Measurements from ENCODE around the gene ZNF217. TPM values are rescaled to one million over a fixed set of nuclear protein-coding genes. Genes with fewer than 3 reads are reported as not detected.
"Not testable (repeated sequence)": the region's sequence is repeated elsewhere in the genome, so short reads cannot be mapped to it uniquely, and the experiment has no call there.

The ZNF217 gene
- total RNA-seq, 1 experiment from 2014 or later: 25.0 TPM

DNA sequence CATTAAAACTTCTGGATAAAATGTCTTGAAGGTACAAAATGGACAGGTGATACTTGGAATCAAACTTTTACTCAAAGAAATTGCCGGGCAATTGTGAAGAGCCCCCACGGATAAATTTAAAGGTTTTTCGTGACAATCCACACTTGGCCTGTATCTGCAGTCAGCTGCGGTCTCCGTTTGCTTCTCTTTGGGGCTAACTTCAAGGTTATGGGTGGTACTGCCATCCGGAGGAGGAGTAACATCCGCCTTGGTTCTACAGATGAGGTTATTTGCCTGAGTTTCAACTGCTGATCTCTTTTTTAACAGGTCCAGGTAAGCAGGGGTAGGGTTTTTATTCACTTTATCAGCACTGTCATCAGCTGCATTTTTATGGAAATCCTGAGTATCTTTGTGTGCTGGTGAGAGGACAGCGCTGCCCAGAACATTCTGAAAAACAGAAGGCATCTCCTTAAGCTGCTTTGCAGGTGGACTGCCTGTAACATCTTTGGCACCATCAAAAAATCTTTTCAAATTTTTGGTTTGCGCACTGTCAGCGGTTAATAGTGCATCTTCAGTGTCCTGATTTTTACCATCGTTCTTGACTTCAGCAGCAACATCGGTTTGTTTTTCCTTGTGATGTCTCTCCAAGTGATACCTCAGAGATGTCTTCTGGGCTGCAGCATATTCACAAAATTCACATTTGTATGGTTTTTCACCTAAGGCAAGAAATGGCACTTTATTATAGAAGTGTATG is 16.9 kb downstream of the ZNF217 start:
- DNase-seq (ENCODE audit: low read depth): no peak
- in situ Hi-C loops (cut with HindIII; ENCODE audit: low pct_unique_long_range_greater_than_20kb, low sequenced_read_pairs): no loop called here

DNA sequence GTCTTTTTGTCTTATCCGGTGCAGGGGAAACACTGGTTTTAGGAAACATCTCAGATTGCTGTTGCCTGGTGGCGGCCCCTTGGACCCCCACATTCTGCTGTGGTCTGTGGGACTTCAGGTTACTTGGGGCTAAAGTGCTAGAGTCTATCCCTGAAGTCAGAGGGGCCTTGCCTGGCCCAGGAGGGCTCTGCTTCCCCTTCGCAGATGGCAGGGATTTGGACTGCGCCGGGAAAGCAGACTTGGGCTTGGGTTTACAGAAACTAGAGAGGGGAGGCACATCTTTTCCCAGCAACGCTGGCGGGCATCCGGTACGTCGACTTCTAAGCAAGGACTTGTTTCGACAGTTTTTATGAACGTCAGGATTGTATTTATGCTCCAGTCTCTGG is 17.5 kb downstream of the ZNF217 start:
- in situ Hi-C loops (cut with HindIII; ENCODE audit: low pct_unique_long_range_greater_than_20kb, low sequenced_read_pairs): no loop called here
- no peak for DNase-seq (ENCODE audit: low read depth)

DNA sequence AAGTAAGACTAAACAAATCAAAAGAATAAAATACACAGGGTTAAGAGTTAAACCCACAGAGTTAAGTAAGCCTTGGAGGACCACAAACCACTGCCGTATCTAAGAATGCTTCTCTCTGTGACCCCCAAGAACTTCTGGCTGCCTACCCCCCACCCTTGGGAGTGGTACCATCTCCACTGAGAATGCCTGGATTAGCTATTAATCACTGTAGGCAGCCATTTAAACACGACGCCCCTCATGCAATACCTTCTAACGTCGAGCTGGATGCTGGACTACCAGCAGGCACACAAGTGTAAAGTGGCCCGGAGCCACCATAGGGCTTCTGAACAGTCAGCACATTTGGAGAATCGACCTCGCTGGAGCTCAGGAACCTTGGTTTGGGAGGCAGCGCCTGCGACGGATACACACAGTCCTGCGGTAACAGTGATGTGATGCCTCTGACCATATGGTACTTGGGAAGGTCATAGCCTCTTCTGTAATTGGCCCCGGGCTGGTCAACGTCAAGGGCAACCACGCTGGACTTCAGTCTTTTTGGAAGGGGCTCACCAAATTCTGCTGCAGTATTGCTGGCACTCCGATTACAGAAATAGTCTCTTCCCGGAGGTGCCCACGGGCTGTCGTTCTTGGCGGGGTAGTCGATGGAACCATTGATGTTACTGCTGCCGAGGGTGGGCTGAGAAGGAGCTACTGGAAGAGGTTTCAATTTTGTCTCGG is 18.0 kb downstream of the ZNF217 start:
- in situ Hi-C loops (cut with HindIII; ENCODE audit: low pct_unique_long_range_greater_than_20kb, low sequenced_read_pairs): no loop called here
- DNase-seq (ENCODE audit: low read depth): no peak

DNA sequence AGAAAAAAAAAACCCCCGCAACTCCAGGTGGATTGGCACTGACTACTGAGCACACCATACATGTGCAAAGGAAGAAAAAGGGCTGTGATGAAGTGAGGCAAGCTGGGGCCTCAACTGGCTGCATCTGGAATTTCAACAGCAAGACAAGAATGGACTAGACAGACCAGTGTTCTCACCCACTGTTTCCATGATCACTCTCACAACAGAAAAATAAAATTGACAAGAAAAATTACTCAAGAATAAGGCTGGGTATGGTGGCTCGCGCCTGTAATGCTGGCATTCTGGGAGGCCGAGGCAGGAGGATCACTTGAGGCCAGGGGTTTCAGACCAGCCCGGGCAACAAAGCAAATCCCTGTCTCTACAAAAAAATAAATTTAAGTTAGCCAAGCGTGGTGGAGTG is 18.8 kb downstream of the ZNF217 start:
- no peak for DNase-seq (ENCODE audit: low read depth)
- in situ Hi-C loops (cut with HindIII; ENCODE audit: low pct_unique_long_range_greater_than_20kb, low sequenced_read_pairs): no loop called here

DNA sequence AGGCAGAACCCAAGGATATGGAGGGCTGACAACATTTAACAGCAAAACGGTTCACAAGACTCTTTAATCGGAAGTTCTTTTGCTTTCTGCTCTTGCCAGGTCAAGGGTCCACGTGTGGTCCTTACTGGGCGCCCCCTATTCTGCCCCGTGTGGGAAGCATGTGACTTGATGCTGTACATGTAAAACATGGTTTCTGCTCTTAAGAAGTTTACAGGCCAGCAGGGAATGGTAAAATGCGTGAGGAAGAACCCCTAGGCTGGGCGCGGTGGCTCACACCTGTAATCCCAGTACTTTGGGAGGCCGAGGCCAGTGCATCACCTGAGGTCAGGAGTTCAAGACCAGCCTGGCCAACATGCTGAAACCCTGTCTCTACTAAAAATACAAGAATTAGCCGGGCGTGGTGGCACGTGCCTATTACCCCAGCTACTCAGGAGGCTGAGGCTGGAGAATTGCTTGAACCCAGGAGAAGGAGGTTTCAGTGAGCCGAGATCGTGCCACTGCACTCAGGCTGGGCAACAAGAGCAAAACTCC is 19.3 kb downstream of the ZNF217 start:
- in situ Hi-C loops (cut with HindIII; ENCODE audit: low pct_unique_long_range_greater_than_20kb, low sequenced_read_pairs): no loop called here
- DNase-seq (ENCODE audit: low read depth): no peak

DNA sequence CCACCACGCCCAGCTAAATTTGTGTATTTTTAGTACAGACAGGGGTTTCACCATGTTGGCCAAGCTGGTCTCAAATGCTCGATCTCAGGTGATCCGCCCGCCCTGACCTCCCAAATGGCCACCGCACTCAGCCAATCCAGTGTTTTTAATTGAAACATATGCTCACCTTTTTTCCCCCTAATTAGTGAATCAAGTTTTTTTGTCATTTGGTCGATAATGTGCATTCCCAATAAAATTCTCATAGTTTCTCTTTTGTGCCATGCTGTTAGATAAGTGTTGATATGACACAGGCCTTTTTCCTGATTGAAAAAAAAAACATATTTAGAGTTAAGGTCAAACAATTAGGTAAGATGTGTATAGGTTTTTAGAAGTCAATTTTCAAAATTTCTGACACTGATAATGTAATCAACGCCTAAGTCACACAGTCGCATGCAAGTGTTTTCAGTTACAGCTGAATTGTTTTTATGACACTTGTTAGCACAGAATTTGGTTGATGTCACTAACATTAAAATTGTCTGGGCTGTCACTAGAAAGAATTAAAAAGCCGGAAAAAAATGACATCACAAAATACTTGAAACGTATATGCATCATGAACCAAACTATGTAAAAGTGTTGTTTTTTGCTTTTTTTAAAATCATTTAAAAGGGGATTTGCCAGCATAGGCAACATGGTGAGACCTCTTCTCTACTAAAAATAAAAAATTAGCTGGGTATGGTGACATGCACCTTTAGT is 21.9 kb downstream of the ZNF217 start:
- no peak for DNase-seq (ENCODE audit: low read depth)
- in situ Hi-C loops (cut with HindIII; ENCODE audit: low pct_unique_long_range_greater_than_20kb, low sequenced_read_pairs): no loop called here

DNA sequence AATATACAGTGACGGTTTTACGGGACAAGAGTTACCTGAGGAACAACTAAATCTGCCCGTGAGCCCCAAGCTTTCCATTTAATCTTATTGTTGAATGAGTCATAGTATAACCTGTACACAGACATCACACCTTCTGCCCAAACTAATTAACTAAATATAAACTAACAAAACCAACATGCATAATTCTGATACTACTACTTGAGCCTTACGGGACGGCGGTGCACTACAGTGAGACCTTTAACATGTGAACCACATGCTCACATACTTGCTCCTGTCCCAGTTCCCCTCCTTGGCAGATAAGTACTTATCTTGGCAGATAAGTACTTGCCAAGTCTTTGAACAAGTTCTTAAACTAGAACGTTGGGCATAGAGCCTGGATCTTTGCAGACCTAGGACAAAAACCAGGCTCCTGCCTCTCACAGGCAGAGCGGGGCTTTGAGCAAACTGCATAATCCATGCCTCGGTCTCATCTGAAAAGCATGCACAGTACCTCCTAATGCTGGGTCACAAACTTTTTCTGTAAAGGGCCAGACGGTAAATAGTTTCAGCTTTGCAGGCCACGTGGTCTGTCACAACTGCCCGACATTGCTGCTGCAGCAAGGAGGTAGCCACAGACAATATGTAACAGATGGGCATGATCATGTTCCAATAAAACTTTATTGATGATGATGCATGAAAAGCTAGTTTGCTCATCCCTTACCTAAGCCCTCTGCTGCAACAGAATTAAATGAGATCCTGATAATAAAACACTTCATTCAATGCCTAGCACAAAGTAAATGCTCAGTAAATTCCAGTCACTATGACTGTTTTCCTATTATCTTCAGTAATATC is 23.0 kb downstream of the ZNF217 start:
- no peak for DNase-seq (ENCODE audit: low read depth)
- in situ Hi-C loops (cut with HindIII; ENCODE audit: low pct_unique_long_range_greater_than_20kb, low sequenced_read_pairs): no loop called here

DNA sequence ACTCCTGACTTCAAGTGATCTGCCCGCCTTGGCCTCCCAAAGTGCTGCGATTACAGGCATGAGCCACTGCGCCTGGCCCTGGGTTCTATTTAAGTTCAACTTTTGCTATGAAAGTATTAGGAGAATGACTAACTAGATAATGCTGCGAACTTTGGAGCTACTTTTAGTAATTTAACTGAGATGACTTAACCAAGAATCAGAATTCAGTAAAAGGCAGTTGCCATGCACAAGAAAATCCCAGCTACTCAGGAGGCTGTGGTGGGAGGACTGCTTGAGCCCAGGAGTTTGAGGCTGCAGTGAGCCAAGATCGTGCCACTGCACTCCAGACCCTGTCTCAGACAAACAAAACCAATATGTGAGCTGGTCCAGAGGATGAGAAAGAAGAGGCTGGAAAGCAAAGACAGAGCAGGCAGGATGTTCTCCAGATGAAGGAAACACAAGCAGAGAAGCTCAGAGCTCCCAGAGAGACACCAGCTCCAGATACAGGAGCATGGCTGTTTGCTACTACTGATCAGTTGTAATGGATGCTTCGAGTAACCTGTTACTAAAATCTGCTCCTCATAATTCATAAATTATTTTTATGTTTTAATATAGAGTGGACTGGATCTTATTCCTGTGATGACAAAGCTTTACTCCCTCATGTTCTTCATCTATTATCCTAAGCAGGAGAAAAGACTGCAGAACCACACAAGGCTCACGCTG is 23.9 kb downstream of the ZNF217 start:
- in situ Hi-C loops (cut with HindIII; ENCODE audit: low pct_unique_long_range_greater_than_20kb, low sequenced_read_pairs): no loop called here
- DNase-seq (ENCODE audit: low read depth): no peak

DNA sequence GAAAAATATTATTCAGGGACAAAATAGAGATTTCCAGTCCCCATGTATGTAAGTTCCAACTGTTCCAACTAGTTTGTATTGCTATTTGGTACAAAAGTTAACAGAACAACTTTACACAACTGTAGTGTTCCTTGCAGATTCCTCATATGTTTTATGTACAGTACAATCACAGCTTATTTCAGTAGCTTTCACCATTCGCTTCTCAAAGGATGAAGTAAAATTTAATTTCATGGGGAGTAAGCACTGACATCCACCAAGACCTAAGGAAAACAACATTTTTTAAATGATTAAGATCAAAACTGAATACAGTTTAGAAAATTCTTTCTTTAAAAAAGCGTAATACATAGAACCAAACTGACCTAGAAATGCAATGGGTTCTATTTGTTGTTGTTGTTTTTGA is 24.6 kb downstream of the ZNF217 start:
- no peak for DNase-seq (ENCODE audit: low read depth)
- in situ Hi-C loops (cut with HindIII; ENCODE audit: low pct_unique_long_range_greater_than_20kb, low sequenced_read_pairs): no loop called here

DNA sequence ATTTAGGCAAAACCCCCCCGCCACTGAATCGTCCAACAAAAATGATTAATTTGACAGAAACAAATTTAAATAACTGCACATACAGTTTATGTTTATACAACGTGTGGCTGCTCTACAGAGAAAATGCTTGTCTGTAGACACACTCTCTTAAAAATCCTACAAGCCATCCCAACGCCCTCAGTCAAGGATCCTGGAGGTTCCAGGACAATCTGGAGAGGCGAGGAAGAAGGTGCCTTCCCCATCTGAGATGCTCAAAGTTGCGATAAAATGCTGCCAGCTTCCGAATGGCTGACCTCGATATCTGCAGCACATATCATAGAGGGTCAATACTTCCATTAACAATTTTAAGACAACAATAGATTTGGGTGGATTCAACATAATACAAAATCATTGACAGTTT is 25.3 kb downstream of the ZNF217 start:
- DNase-seq (ENCODE audit: low read depth): no peak
- in situ Hi-C loops (cut with HindIII; ENCODE audit: low pct_unique_long_range_greater_than_20kb, low sequenced_read_pairs): no loop called here

DNA sequence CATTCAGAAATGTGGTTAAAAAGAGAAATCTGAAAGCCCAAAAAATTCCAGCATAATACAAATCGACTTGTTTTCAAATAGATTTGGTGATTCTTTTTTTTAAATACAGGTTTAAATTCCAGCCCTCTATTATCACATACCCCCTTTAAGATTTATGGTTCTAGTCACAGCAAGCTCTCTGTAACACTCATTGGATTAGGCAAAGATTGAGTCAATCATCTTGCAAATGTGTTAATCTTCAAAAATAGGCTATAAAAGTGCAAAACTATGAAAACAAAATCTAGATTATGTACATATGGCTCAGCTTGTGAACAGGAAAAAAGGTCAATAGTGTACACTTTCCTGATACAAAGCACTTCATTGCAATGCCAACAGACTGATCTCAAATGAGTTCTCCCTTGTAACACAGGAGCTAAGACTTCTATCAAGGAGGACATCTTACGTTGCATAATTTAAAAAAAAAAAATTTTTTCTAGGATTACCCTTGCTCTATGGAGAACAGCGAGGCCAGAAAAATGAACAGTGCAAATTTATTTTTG is 26.2 kb downstream of the ZNF217 start:
- in situ Hi-C loops (cut with HindIII; ENCODE audit: low pct_unique_long_range_greater_than_20kb, low sequenced_read_pairs): no loop called here
- no peak for DNase-seq (ENCODE audit: low read depth)

DNA sequence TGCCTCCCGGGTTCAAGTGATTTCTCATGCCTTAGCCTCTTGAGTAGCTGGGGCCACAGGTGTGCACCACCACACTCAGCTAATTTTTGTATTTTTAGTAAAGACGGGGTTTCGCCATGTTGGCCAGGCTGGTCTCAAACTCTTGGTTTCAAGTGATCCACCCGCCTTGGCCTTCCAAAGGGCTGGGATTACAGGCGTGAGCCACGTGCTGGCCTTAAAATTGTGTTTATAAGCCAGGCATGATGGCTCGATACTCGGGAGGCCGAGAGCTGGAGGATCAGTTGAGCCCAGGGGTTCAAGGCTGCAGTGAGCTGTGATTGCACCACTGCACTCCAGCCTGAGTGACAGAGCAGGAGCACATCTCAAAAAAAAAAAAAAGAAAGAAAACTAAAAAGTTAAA is 27.0 kb downstream of the ZNF217 start:
- DNase-seq (ENCODE audit: low read depth); in situ Hi-C loops (cut with HindIII; ENCODE audit: low pct_unique_long_range_greater_than_20kb, low sequenced_read_pairs): not testable (repeated sequence)

DNA sequence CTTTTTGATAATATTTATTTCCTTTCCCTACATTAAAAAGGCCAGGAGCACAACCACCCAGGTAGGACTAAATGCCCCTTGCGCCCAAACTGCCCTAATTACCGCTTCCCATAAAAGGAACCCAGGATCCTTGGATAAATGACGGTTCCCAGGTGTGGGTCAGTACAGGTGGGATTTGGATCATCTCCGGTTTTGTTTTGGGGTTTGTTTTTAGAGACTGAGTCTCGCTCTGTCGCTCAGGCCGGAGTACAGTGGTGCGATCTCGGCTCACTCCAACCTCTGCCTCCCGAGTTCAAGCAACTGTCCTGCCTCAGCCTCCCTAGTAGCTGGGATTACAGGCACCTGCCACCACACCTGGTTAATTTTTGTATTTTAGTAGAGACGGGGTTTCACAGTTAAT is 28.4 kb downstream of the ZNF217 start:
- in situ Hi-C loops (cut with HindIII; ENCODE audit: low pct_unique_long_range_greater_than_20kb, low sequenced_read_pairs): no loop called here
- DNase-seq (ENCODE audit: low read depth): no peak

DNA sequence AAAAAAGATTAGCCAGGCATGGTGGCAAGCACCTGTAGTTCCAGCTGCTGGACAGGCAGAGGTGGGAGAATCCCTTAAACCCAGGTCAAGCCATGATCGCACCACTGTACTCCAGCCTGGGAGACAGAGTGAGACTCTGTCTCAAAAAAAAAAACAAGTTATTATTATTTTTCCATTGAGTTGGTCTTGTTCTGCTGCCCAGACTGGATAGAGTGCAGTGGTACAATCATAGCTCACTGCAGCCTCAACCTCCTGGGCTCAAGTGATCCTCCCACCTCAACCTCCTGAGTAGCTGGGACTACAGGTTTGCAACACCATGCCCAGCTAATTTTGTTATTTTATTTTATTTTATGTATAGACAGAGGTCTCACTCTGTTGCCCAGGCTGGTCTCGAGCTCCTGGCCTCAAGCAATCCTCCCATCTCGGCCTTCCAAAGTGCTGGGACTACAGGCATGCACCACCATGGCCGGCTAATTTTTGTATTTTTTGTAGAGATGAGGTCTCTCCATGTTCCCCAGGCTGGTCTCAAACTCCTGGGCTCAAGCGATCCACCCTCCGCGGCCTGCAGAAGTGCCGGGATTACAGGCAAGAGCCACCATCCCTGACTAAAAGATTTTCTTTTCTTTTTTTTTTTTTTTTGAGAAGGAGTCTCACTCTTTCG is 31.4 kb downstream of the ZNF217 start:
- in situ Hi-C loops (cut with HindIII; ENCODE audit: low pct_unique_long_range_greater_than_20kb, low sequenced_read_pairs); DNase-seq (ENCODE audit: low read depth): not testable (repeated sequence)

DNA sequence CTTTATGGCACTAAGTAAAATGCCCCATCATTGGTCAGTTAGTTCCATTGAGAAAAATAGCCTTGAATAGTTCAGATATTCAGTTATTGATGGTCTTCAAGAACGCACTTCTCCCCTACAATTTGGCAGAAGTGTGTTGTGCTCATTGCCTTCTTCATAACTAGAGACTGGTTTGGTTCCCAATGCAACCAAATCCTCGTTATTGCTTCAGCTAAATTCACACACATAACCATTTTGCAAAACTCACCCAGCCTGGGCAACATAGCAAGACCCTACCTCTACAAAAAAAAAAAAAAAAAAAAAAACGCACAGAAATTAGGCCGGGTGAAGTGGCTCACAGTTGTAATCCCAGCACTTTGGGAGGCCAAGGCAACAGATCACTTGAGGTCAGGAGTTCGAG is 32.1 kb downstream of the ZNF217 start:
- DNase-seq (ENCODE audit: low read depth): no peak
- in situ Hi-C loops (cut with HindIII; ENCODE audit: low pct_unique_long_range_greater_than_20kb, low sequenced_read_pairs): no loop called here

DNA sequence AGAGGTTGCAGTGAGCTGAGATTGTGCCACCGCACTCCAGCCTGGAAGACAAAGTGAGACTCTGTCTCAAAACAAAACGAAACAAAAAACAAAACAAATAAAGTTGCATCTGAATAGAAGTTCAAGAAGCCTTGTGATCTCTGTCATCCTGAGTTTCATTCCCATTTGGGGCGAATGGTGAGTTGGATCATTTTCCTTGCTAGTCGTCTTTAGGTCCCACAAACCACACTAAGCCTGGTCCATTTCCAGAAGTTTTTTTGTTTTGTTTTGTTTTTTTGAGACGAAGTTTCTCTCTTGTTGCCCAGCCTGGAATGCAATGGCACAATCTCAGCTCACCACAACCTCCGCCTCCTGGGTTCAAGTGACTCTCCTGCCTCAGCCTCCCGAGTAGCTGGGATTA is 33.8 kb downstream of the ZNF217 start:
- DNase-seq (ENCODE audit: low read depth): no peak
- in situ Hi-C loops (cut with HindIII; ENCODE audit: low pct_unique_long_range_greater_than_20kb, low sequenced_read_pairs): no loop called here

DNA sequence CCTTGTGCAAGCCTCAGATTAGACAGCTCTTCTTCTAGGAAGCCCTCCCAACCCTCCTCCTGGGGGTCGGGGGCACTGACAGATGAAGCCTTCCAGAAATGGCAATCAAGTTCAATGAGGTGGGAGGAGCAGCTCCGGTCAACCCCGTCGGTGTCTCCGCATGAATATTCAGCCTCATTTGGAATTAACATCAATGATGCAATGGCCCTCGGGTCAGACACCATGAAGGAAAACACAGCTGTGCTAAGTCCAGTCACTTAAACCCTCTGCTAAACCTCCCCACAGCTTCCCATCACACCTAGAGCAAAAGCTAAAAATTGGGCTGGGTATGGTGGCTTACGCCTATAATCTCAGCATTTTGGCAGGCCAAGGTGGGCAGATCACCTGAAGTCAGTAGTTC is 36.5 kb downstream of the ZNF217 start:
- no peak for DNase-seq (ENCODE audit: low read depth)

More for the DNA sequence above, 36.5 kb downstream of the ZNF217 start:
- in situ Hi-C loops (cut with HindIII; ENCODE audit: low pct_unique_long_range_greater_than_20kb, low sequenced_read_pairs): no loop called here

Measured in Caki2 (cell line).